Ishikawa (cell line): ENCODE measurements around the gene CCSER1.

ENCODE experiments used
- CEBPB ChIP-seq: IDR thresholded peaks from 2 replicates; pipeline ENCODE4 v1.6.1; 2012
- CREB1 ChIP-seq: IDR thresholded peaks from 2 replicates; pipeline ENCODE4 v1.6.1; 2012; ENCODE audit warnings: low read depth
- EGR1 ChIP-seq: IDR thresholded peaks from 2 replicates; pipeline ENCODE4 v1.6.1; 2012
- EP300 ChIP-seq: IDR thresholded peaks from 2 replicates; pipeline ENCODE4 v1.6.1; 2012; ENCODE audit warnings: borderline replicate concordance
- FOXM1 ChIP-seq: IDR thresholded peaks from 2 replicates; pipeline ENCODE4 v1.6.1; 2012; ENCODE audit warnings: low read depth, borderline replicate concordance
- MAX ChIP-seq: IDR thresholded peaks from 2 replicates; pipeline ENCODE4 v1.6.1; 2012
- NFIC ChIP-seq: IDR thresholded peaks from 2 replicates; pipeline ENCODE4 v1.6.1; 2012
- RAD21 ChIP-seq: IDR thresholded peaks from 2 replicates; pipeline ENCODE4 v1.6.1; 2012; ENCODE audit warnings: low read depth
- REST ChIP-seq: IDR thresholded peaks from 2 replicates; pipeline ENCODE4 v1.6.1; 2012; ENCODE audit warnings: low read depth, mild to moderate bottlenecking
- TAF1 ChIP-seq: IDR thresholded peaks from 2 replicates; pipeline ENCODE4 v1.6.1; 2012; ENCODE audit warnings: low read depth, mild to moderate bottlenecking
- TCF12 ChIP-seq: IDR thresholded peaks from 2 replicates; pipeline ENCODE4 v1.6.1; 2012; ENCODE audit warnings: low read depth
- USF1 ChIP-seq: IDR thresholded peaks from 2 replicates; pipeline ENCODE4 v1.6.1; 2012
- YY1 ChIP-seq: IDR thresholded peaks from 2 replicates; pipeline ENCODE4 v1.6.1; 2012; ENCODE audit warnings: low read depth
- ZBTB7A ChIP-seq: IDR thresholded peaks from 2 replicates; pipeline ENCODE4 v1.6.1; 2012; ENCODE audit warnings: low read depth

GRCh38 chr4:90152024-90152423, 24.8 kb downstream of the CCSER1 start:
- no peak for TF ChIP-seq RAD21
- TF ChIP-seq REST = no peak
- TF ChIP-seq EP300 = no peak
- TF ChIP-seq MAX = no peak
- TF ChIP-seq USF1 = no peak
- no peak for TF ChIP-seq FOXM1
- TF ChIP-seq TCF12 = no peak
- TF ChIP-seq CREB1 = no peak
- no peak for TF ChIP-seq NFIC
- TF ChIP-seq YY1 = no peak
- no peak for TF ChIP-seq CEBPB
- no peak for TF ChIP-seq ZBTB7A
- TF ChIP-seq TAF1 = no peak
- TF ChIP-seq EGR1 = no peak
